IPS-18a (cell line): ENCODE data around the gene CYP26B1.

ENCODE experiments used
- H3K27ac ChIP-seq: one replicate; pipeline ENCODE4 v1.5.1; 2013; ENCODE audit warnings: low read length
- H3K27me3 ChIP-seq: one replicate; pipeline ENCODE4 v1.6.1; 2013; ENCODE audit warnings: mild to moderate bottlenecking, low read length; ENCODE audit not compliant: control insufficient read depth, insufficient read depth
- H3K36me3 ChIP-seq: one replicate; pipeline ENCODE4 v1.6.1; 2013; ENCODE audit warnings: low read depth, low read length; ENCODE audit not compliant: control insufficient read depth
- H3K4me1 ChIP-seq: one replicate; pipeline ENCODE4 v1.6.1; 2013; ENCODE audit warnings: low read depth, low read length; ENCODE audit not compliant: control insufficient read depth
- H3K4me3 ChIP-seq: one replicate; pipeline ENCODE4 v1.5.1; 2013; ENCODE audit warnings: low read length
- H3K9ac ChIP-seq: one replicate; pipeline ENCODE4 v1.6.1; 2013; ENCODE audit warnings: mild to moderate bottlenecking, low read length, moderate library complexity
- H3K9me3 ChIP-seq: one replicate; pipeline ENCODE4 v1.6.1; 2013; ENCODE audit warnings: low read depth, low read length; ENCODE audit not compliant: control insufficient read depth

CYP26B1 gene

GRCh38 chr2:72081451-72081850, 66.2 kb downstream of the CYP26B1 start:
- H3K27ac ChIP-seq = no peak overlapping the region
- H3K4me3 ChIP-seq = no peak overlapping the region
- H3K9ac ChIP-seq = no peak overlapping the region
- H3K36me3 ChIP-seq = no peaks in the 10 kb centered on the region
- no peaks in the 10 kb centered on the region for H3K9me3 ChIP-seq
- H3K27me3 ChIP-seq = no peaks in the 10 kb centered on the region
- H3K4me1 ChIP-seq = no peaks in the 10 kb centered on the region

- Histone ChIP-seq H3K27ac (no peak overlapping the region), H3K9me3 (no peaks in the 10 kb centered on the region), H3K27me3 (no peaks in the 10 kb centered on the region), H3K9ac (no peak overlapping the region), H3K36me3 (no peaks in the 10 kb centered on the region), H3K4me3 (no peak overlapping the region), H3K4me1 (no peaks in the 10 kb centered on the region)
Observed at GRCh38 chr2:72080286-72081145, 67.1 kb downstream of the CYP26B1 start.
